Neural cell (in vitro differentiated cells): Measurements from ENCODE around the gene LRP2.

Source experiments
- CTCF ChIP-seq: fragments of 450-650 bp; IDR thresholded peaks from 2 replicates; pipeline ENCODE4 v1.5.1; 2014; ENCODE audit warnings: antibody characterized with exemption, mild to moderate bottlenecking, moderate library complexity; ENCODE audit not compliant: poor library complexity, severe bottlenecking
- EP300 ChIP-seq: fragments of 450-650 bp; conservative IDR thresholded peaks from 2 replicates; pipeline ENCODE4 v1.6.1; 2014; ENCODE audit warnings: antibody characterized with exemption, mild to moderate bottlenecking, moderate library complexity; ENCODE audit not compliant: poor library complexity, severe bottlenecking
- EZH2 ChIP-seq: fragments of 200-600, 300-800 bp; shearing (Covaris generic), sonication (generic); IDR thresholded peaks from 2 replicates; pipeline ENCODE4 v1.6.1; 2014; ENCODE audit warnings: antibody characterized with exemption, low read length, borderline replicate concordance, mild to moderate bottlenecking; ENCODE audit not compliant: insufficient read depth, poor library complexity, severe bottlenecking
- MXI1 ChIP-seq: fragments of 450-650 bp; conservative IDR thresholded peaks from 2 replicates; pipeline ENCODE4 v1.6.1; 2014; ENCODE audit warnings: antibody characterized with exemption, mild to moderate bottlenecking; ENCODE audit not compliant: poor library complexity, severe bottlenecking

- TF ChIP-seq MXI1 = no peak
- TF ChIP-seq EP300 = no peak
- TF ChIP-seq CTCF = no peak
- no peak for TF ChIP-seq EZH2
Measured at GRCh38 chr2:169225233-169225750, 137.0 kb downstream of the LRP2 start.
